Kidney (tissue), 14 donors: Measurements from ENCODE around the gene NANS. TPM values are rescaled to one million over a fixed set of nuclear protein-coding genes. Genes with fewer than 3 reads are reported as not detected.
"Not testable (repeated sequence)": the region's sequence is repeated elsewhere in the genome, so short reads cannot be mapped to it uniquely, and the experiment has no call there.

ENCODE experiments used
- DNase-seq, 5 donors: peaks; one replicate each; pipeline ENCODE4 v3.0.0-alpha.2; 2013 to 2020
- FAIRE-seq: peaks from 2 replicates; lab custom pipeline; 2012; peaks lifted over from hg19 to GRCh38; lab: Jason Lieb, UNC
- H3K27ac ChIP-seq, 2 donors: one replicate each; pipeline ENCODE4 v1.7.0; 2013; ENCODE audit warnings: low read depth in 2 of 2, low read length in 2 of 2, inconsistent platforms in 1 of 2
- H3K27me3 ChIP-seq: one replicate; pipeline ENCODE4 v1.7.1; 2013; ENCODE audit warnings: low read length, inconsistent platforms; ENCODE audit not compliant: control insufficient read depth, insufficient read depth
- H3K36me3 ChIP-seq, 3 donors: one replicate each; pipeline versions ENCODE4 v1.7.0 to v1.7.1; 2013; ENCODE audit warnings: low read length in 3 of 3, control low read depth in 1 of 3, inconsistent platforms in 1 of 3; ENCODE audit not compliant: insufficient read depth in 3 of 3, control insufficient read depth in 2 of 3
- H3K4me1 ChIP-seq, 3 donors: one replicate each; pipeline versions ENCODE4 v1.7.0 to v1.7.1; 2013; ENCODE audit warnings: low read length in 3 of 3, inconsistent platforms in 1 of 3, low read depth in 1 of 3; ENCODE audit not compliant: control insufficient read depth in 2 of 3, insufficient read depth in 2 of 3
- H3K4me3 ChIP-seq, 3 donors: one replicate each; pipeline versions ENCODE4 v1.7.0 to v1.8.1; 2013; ENCODE audit warnings: low read length in 3 of 3, control low read depth in 1 of 3, inconsistent platforms in 1 of 3
- H3K9ac ChIP-seq, 3 donors: one replicate each; pipeline versions ENCODE4 v1.7.0 to v1.7.1; 2013; ENCODE audit warnings: low read length in 3 of 3, control low read depth in 1 of 3, inconsistent platforms in 1 of 3
- H3K9me3 ChIP-seq, 3 donors: one replicate each; pipeline versions ENCODE4 v1.7.0 to v1.7.1; 2013; ENCODE audit warnings: low read length in 3 of 3, control low read depth in 1 of 3, inconsistent platforms in 1 of 3; ENCODE audit not compliant: control insufficient read depth in 2 of 3, insufficient read depth in 1 of 3
- CTCF ChIP-seq: IDR thresholded peaks from 3 replicates; pipeline ENCODE4 v1.5.1; 2012; ENCODE audit warnings: mild to moderate bottlenecking, moderate library complexity, borderline replicate concordance; ENCODE audit not compliant: insufficient read depth; ENCODE audit errors: extremely low read depth
- intact Hi-C: fragments of 100-400 bp; cut with DNase I; formaldehyde crosslinking; loops from one replicate; pipeline ENCODE4 v1.11.1; 2022
- polyA plus RNA-seq: library from polyadenylated mRNA; stranded (reverse); fragments of 350-450 nt; fragmentation: Illumina TruSeq; extraction: RNeasy Lipid Tissue Mini Kit (QIAGEN cat#74804); gene quantifications from one replicate; pipeline ENCODE4 v1.2.3, GENCODE V29; 2014; ENCODE audit warnings: low read depth, low replicate concordance; ENCODE audit not compliant: insufficient read depth
- total RNA-seq: library from RNA; stranded (reverse); fragmentation: NEBNext Ultra II Directional; extraction: Animal tissue kit (Norgen Biotek cat#: 25700); gene quantifications from one replicate; pipeline ENCODE4 v1.2.1, GENCODE V29; 2021
- donor health status: control.
- donor health status: control.
- donor health status: control.
- donor health status: control.
- donor health status: control.
- donor health status: DM: yes; HTN: yes; CAD: no.
- donor health status: Normal renal cell carcinoma (clear cell type).

The NANS gene
- total and polyA plus RNA-seq, 2 donors from 2014 or later, result 35.8 to 47.7 TPM

DNA sequence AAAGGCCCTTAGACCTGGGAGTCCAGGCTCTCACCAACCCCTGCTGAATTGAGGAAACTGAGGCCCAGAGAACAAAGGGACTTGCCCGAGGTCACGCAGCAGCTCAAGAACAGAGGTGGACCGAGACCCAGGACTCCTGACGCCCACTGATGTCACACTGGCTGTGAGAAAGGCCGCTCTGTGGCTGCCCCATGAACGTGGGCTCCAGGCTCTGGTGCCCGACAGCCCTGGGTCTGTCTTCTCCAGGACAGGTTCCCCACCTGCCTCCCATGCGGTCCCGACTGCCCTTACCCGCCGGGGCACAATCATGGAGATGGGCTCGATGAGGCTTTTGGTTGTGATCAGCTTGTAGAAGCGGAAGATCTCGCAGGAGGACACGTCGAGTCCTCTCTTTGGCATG is 71.8 kb downstream of the NANS start:
- Histone ChIP-seq H3K4me3 (no peak overlapping the region), H3K9ac (no peak overlapping the region), H3K36me3 (no peaks in the 10 kb centered on the region), H3K4me1 (no peaks in the 10 kb centered on the region), H3K27ac (no peak overlapping the region), H3K9me3 (no peaks in the 10 kb centered on the region), H3K27me3 (no peaks in the 10 kb centered on the region)
- peak in 1 of 5 donors; percentile 47 for DNase-seq
- no peak for TF ChIP-seq CTCF
- FAIRE-seq, result no peak
- intact Hi-C loops, result no loop called here

DNA sequence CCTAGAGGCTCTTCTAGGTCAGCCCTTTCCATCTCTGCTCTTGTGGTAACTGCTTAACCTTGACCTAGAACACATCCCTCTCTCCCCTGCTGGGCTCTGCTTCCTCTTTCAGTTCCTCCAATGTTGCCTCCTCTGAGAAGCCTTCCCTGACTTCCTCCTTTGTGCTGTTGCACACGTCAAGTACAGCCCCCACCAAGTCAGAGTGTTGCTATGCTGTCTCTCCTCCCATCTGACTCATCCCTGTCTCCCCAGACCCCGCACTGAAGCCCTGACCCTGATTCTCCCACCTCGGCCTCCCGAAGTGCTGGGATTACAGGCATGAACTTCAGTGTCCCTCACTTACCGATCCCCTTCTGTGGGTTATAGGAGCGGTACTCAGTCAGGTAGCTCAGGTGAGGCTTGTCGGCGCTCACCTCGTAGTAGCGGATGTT is 72.9 kb downstream of the NANS start:
- intact Hi-C loops, result no loop called here
- Histone ChIP-seq H3K9me3 (no peaks in the 10 kb centered on the region), H3K9ac (no peak overlapping the region), H3K36me3 (no peaks in the 10 kb centered on the region), H3K4me1 (no peaks in the 10 kb centered on the region), H3K27ac (no peak overlapping the region), H3K27me3 (no peaks in the 10 kb centered on the region), H3K4me3 (no peak overlapping the region)
- no peak for TF ChIP-seq CTCF
- FAIRE-seq, result no peak
- peak in 1 of 5 donors; percentile 49 for DNase-seq

DNA sequence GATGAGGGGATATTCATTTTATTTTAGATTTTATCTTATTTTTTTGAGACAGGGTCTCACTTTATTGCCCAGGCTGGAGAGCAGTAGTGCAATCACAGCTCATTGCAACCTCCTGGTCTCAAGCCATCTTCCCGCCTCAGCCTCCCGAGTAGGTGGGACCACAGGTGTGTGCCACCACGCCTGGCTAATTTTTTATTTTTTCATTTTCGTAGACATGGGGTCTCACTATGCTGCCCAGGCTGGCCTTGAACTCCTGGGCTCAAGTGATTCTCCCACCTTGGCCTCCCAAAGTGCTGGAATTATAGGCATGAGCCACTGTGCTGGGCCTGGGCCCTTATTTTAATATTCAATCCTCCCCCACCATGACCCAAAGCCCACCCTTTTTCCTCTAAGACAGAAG is 73.5 kb downstream of the NANS start:
- H3K27me3 ChIP-seq, H3K4me1 ChIP-seq, H3K9me3 ChIP-seq, H3K4me3 ChIP-seq, H3K9ac ChIP-seq, FAIRE-seq, intact Hi-C loops, H3K36me3 ChIP-seq, H3K27ac ChIP-seq: not testable (repeated sequence)
- DNase-seq, result peak in 1 of 5 donors; percentile 23

DNA sequence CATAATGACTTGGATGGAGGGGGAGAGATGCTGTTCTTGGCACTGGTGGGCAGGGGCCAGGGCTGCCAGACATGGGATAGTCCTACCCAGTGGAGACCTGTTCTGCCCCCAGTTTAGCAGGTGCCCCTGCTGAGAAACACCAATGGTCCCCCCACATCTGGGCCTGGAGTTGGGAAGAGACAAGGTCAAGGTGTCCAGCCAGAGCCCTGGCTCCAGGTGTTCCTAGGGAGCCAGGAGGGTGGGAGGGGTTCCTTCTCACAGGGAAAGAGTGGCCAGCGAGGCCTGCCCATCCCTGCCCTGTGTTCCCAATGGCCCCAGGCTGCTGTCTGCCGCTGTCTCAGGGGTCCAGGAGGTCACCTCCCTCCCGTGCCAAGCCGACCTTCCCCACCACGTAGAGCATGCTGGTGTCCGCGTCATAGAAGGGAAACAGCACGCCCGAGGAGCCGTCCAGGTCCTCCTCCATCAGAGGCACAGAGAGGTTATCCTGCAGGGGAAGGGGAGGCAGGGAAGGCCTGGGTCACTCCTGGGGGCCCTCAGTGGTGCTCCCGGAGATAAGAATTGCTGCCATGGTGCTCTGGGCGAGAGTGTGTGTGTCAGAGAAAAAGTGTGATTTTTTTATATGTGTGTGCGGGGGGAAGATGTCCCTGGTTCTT is 74.2 kb downstream of the NANS start:
- no peak for TF ChIP-seq CTCF
- H3K9ac ChIP-seq, result no peak overlapping the region
- no peak overlapping the region for H3K4me3 ChIP-seq
- H3K27ac ChIP-seq, result no peak overlapping the region
- peak in 1 of 5 donors; percentile 64 for DNase-seq
- H3K9me3 ChIP-seq, result no peaks in the 10 kb centered on the region
- no peaks in the 10 kb centered on the region for H3K4me1 ChIP-seq
- FAIRE-seq, result no peak
- no peaks in the 10 kb centered on the region for H3K27me3 ChIP-seq
- intact Hi-C loops, result no loop called here
- H3K36me3 ChIP-seq, result no peaks in the 10 kb centered on the region
